GM18498 (cell line): ENCODE results near the gene NCOA1.
"Not testable (repeated sequence)": the region's sequence is repeated elsewhere in the genome, so short reads cannot be mapped to it uniquely, and the experiment has no call there.

Experiments used
- ATAC-seq: cut with Tn5 transposase; IDR thresholded peaks from one replicate; pipeline ENCODE4 v1.9.1; 2021; ENCODE audit warnings: mild to moderate bottlenecking, moderate library complexity; ENCODE audit not compliant: unreplicated experiment

NCOA1 gene

GRCh38 chr2:24474053-24474452, 17.0 kb upstream of the NCOA1 start:
- ATAC-seq, result no peak

GRCh38 chr2:24477229-24477628, 13.8 kb upstream of the NCOA1 start:
- no peak for ATAC-seq

GRCh38 chr2:24478243-24478642, 12.8 kb upstream of the NCOA1 start:
- ATAC-seq, result no peak

GRCh38 chr2:24480245-24480644, 10.8 kb upstream of the NCOA1 start:
- ATAC-seq, result no peak

GRCh38 chr2:24482251-24482971, 8.6 kb upstream of the NCOA1 start:
- ATAC-seq, result no peak

GRCh38 chr2:24482972-24483300, 8.1 kb upstream of the NCOA1 start:
- no peak for ATAC-seq

- not testable (repeated sequence) for ATAC-seq
Observed at GRCh38 chr2:24484677-24485076, 6.4 kb upstream of the NCOA1 start.

GRCh38 chr2:24485197-24485596, 5.9 kb upstream of the NCOA1 start:
- ATAC-seq, result no peak

GRCh38 chr2:24486636-24487205, 4.3 kb upstream of the NCOA1 start:
- no peak for ATAC-seq

- ATAC-seq, result no peak
Observed at GRCh38 chr2:24489465-24490180, 1.4 kb upstream of the NCOA1 start.

GRCh38 chr2:24490181-24490689, 819 bp upstream of the NCOA1 start:
- ATAC-seq, result no peak

GRCh38 chr2:24491542-24492420, 727 bp downstream of the NCOA1 start:
- ATAC-seq, result peak; percentile 47

- ATAC-seq, result no peak
Observed at GRCh38 chr2:24492421-24493279, 1.6 kb downstream of the NCOA1 start.

- ATAC-seq, result no peak
Observed at GRCh38 chr2:24493713-24494112, 2.7 kb downstream of the NCOA1 start.

GRCh38 chr2:24494410-24494809, 3.4 kb downstream of the NCOA1 start:
- ATAC-seq, result no peak

- no peak for ATAC-seq
Observed at GRCh38 chr2:24495451-24495850, 4.4 kb downstream of the NCOA1 start.

- ATAC-seq, result no peak
Observed at GRCh38 chr2:24496959-24497358, 5.9 kb downstream of the NCOA1 start.

GRCh38 chr2:24497685-24498084, 6.6 kb downstream of the NCOA1 start:
- ATAC-seq, result no peak

- ATAC-seq, result no peak
Observed at GRCh38 chr2:24498121-24498520, 7.1 kb downstream of the NCOA1 start.

GRCh38 chr2:24501813-24502212, 10.8 kb downstream of the NCOA1 start:
- ATAC-seq, result no peak
